Sciatic nerve (tissue), 2 donors: ENCODE measurements around the gene STOX2. TPM values are rescaled to one million over a fixed set of nuclear protein-coding genes. Genes with fewer than 3 reads are reported as not detected.
"Not testable (repeated sequence)": the region's sequence is repeated elsewhere in the genome, so short reads cannot be mapped to it uniquely, and the experiment has no call there.

Experiments
- ATAC-seq: fragments of 200-7000 bp; cut with Tn5 transposase; one replicate; pipeline ENCODE4 v1.9.1; 2020; ENCODE audit warnings: mild to moderate bottlenecking, moderate library complexity
- DNase-seq: peaks from one replicate; pipeline ENCODE4 v3.0.0-alpha.2; 2020; ENCODE audit warnings: low spot score
- intact Hi-C: fragments of 100-400 bp; cut with DNase I; formaldehyde crosslinking; loops from one replicate; pipeline ENCODE4 v1.14.2; 2022
- total RNA-seq: library from RNA; stranded (reverse); fragmentation: NEBNext Ultra II Directional; extraction: Animal tissue kit (Norgen Biotek cat#: 25700); gene quantifications from one replicate; pipeline ENCODE4 v1.2.1, GENCODE V29; 2021
- donor health status: DM: no; HTN: no; CAD: no.
- donor health status: DM: no; HTN: no; CAD: no.

Gene STOX2
- total RNA-seq, 1 donor from 2014 or later = 19.2 TPM

DNA sequence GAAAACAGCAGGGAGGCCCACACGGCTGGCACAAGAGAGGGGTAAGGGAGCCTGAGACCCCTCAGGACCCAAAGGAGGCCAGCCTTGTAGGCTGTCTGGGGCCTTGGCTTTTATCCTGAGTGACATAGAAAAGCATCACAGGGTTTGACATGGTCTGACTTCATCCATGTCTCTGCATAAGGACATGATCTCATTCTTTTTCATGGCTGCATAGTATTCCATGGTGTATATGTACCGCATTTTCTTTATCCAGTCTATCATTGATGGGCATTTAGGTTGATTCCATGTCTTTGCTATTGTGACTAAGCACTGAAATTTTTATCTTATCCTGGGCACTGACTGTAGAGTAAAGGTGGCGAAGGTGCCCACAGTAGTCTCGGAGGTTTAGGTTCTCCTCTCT, 146.2 kb downstream of the STOX2 start:
- intact Hi-C loops, DNase-seq, ATAC-seq: not testable (repeated sequence)

DNA sequence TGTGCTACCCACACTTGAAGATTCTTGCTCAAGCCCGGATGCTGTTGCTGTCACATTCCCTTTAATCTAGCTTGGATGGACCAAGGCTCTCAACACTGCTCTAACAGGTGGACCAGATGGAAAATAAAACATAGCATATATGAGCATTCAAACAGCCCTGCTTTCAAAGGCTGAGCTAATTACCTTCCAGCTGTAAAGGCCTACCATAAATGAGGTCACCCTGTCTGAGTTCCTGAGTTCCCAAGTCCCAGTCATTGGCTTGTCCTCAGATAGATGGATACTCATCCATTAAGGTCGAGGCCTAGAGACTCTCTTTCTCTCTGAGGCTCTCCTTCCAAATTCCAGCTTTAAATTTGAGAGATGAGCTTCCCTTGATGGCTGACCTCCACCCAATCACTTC, 147.5 kb downstream of the STOX2 start:
- intact Hi-C loops = no loop called here
- ATAC-seq (no peak), DNase-seq (no peak)

GRCh38 chr4:184053434-184053833, 148.3 kb downstream of the STOX2 start:
- intact Hi-C loops = no loop called here

GRCh38 chr4:184056877-184057276, 151.8 kb downstream of the STOX2 start:
- DNase-seq (no peak), ATAC-seq (no peak)
- intact Hi-C loops = no loop called here

More at GRCh38 chr4:184053434-184053833, 148.3 kb downstream of the STOX2 start:
- DNase-seq (no peak), ATAC-seq (no peak)

DNA sequence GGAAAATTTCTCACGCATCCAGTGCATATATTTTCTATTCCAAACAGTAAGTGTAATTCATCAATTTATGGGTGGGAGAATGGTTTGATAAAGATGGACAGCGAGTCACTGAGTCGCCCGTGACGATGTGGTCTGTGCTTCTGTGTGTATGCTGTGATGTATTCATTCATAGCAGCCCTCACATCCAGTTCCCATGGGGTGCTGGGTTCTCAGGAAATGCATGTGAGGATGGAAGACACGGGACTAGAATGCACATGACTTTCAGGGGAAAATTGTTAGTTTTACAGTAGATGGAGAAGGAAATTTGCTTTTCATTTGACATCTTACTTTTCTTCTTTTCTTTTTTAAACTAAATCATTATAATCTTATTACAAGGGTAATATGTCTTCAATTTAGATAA, 152.9 kb downstream of the STOX2 start:
- intact Hi-C loops = no loop called here
- DNase-seq = no peak
- ATAC-seq = no peak

DNA sequence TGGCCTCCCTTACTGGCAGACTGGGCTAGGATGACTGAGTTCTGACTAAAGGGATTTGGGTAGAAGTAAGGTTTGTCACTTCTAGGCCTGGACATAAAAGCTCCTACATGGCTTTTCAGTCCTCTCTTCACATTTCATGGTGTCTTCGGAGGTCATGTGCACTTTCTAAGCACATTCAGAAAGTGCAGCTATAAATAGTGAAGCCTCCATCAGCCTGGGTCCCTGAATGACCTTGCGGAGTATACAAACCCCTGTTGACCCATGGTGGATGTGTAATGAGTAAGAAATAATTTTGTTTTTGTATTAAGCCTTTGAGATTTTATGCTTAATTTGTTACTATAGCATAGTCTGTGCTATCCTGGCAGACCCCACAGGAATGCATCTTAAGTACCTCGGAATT, 154.0 kb downstream of the STOX2 start:
- intact Hi-C loops = no loop called here
- ATAC-seq (no peak), DNase-seq (no peak)

DNA sequence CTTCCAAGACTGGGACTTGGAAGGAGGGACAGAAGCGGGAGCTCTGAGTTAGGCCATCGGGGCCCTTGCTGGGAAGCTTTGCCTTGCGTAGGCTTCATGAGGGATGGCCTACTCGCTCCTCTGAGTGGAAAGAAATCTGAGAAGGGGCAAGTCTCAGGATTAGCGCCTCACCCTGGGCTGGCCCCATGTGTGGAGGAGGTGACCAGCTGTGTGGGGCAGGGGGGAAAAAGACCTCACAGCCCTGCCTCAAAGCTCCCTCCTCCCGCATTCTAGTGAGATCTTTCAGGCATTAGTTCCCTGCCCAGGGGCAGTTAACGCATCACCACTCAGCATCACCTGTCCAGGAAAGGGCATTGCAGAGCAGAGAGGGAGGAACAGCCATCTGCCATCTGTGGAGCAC, 156.5 kb downstream of the STOX2 start:
- ATAC-seq = no peak
- no peak for DNase-seq
- intact Hi-C loops = no loop called here

- no peak for DNase-seq
- no peak for ATAC-seq
- intact Hi-C loops = no loop called here
These were observed 157.7 kb downstream of the STOX2 start for GRCh38 chr4:184062769-184063168.

- ATAC-seq (no peak), DNase-seq (no peak)
- intact Hi-C loops = no loop called here
These were observed 159.8 kb downstream of the STOX2 start for GRCh38 chr4:184064877-184065276.

- intact Hi-C loops = no loop called here
- ATAC-seq = no peak
- DNase-seq = no peak
These were observed 161.6 kb downstream of the STOX2 start for GRCh38 chr4:184066584-184067300.

- ATAC-seq = no peak
- intact Hi-C loops = no loop called here
- DNase-seq = no peak
These were observed 162.9 kb downstream of the STOX2 start for GRCh38 chr4:184067931-184068554.

Other genes with a start within 250 kb of the STOX2 start
- 16.0 TPM for gene RWDD4, start 246.1 kb upstream of the STOX2 start, total RNA-seq
- gene TRAPPC11, start 246.0 kb upstream of the STOX2 start, total RNA-seq = 41.8 TPM